Sigmoid colon (tissue), 4 donors: Measurements from ENCODE around the gene PCK1.

Source experiments
- CTCF ChIP-seq, 4 experiments: fragments of 450-650 bp in 3 of 4; fragments of 200-600 bp in 1 of 4; IDR thresholded peaks; one replicate each; pipeline ENCODE4 v1.5.1; 2016 to 2019; ENCODE audit warnings: antibody characterized with exemption in 4 of 4, mild to moderate bottlenecking in 3 of 4, moderate library complexity in 2 of 4
- EP300 ChIP-seq, 4 donors: sonication (generic); formaldehyde crosslinking; IDR thresholded peaks; one replicate each; pipeline ENCODE4 v1.6.1; 2017; ENCODE audit warnings: antibody characterized with exemption in 4 of 4
- POLR2A ChIP-seq, 2 donors: fragments of 450-650 bp; IDR thresholded peaks; one replicate each; pipeline ENCODE4 v1.6.1; 2016; ENCODE audit warnings: antibody characterized with exemption in 2 of 2, mild to moderate bottlenecking in 2 of 2, moderate library complexity in 2 of 2
- POLR2AphosphoS5 ChIP-seq, 4 donors: sonication (generic); formaldehyde crosslinking; IDR thresholded peaks; one replicate each; pipeline ENCODE4 v1.6.1; 2017; ENCODE audit warnings: antibody characterized with exemption in 4 of 4

- no peak for TF ChIP-seq CTCF (IDR thresholded peaks at IDR 0.05)
- TF ChIP-seq POLR2A (IDR thresholded peaks at IDR 0.05), result no peak
- no peak for TF ChIP-seq POLR2AphosphoS5 (IDR thresholded peaks at IDR 0.05)
- TF ChIP-seq EP300 (IDR thresholded peaks at IDR 0.05), result no peak
Measured at GRCh38 chr20:57536771-57537724, 23.9 kb upstream of the PCK1 start.
